Chondrocyte (in vitro differentiated cells): ENCODE results near the gene PSMB5. TPM values are rescaled to one million over a fixed set of nuclear protein-coding genes. Genes with fewer than 3 reads are reported as not detected.
A peak's percentile ranks its signal among the peaks of the same experiment; 100 is the strongest.

Experiments used
- DNase-seq: peaks from one replicate; pipeline ENCODE4 v3.0.0; 2021; ENCODE audit warnings: mixed read lengths, low spot score
- H3K27ac Mint-ChIP-seq: one replicate; pipeline ENCODE4 v1.8.0; 2021; ENCODE audit warnings: mild to moderate bottlenecking, moderate library complexity, mixed read lengths; ENCODE audit not compliant: unreplicated experiment
- H3K27me3 Mint-ChIP-seq: 2 replicates; pipeline ENCODE4 v1.8.0; 2021; ENCODE audit warnings: low read depth, mixed read lengths
- H3K36me3 Mint-ChIP-seq: 2 replicates; pipeline ENCODE4 v1.8.0; 2021; ENCODE audit warnings: low read depth, mixed read lengths
- H3K4me1 Mint-ChIP-seq: 2 replicates; pipeline ENCODE4 v1.8.0; 2021; ENCODE audit warnings: low read depth, mild to moderate bottlenecking, mixed read lengths
- H3K4me3 Mint-ChIP-seq: one replicate; pipeline ENCODE4 v1.8.0; 2021; ENCODE audit warnings: mild to moderate bottlenecking, moderate library complexity, mixed read lengths; ENCODE audit not compliant: unreplicated experiment
- H3K9me3 Mint-ChIP-seq: 2 replicates; pipeline ENCODE4 v1.8.0; 2021; ENCODE audit warnings: low read depth, mixed read lengths
- total RNA-seq: library from RNA; stranded (reverse); gene quantifications from 3 replicates; pipeline ENCODE4 v1.2.1, GENCODE V29; 2021
- TF ChIP-seq, protein P1 (sequence below): fragments of 200-600 bp; sonication (generic); IDR thresholded peaks from 2 replicates; pipeline ENCODE4 v1.5.0; 2021; ENCODE audit warnings: antibody characterized with exemption, mild to moderate bottlenecking, moderate library complexity

The PSMB5 gene
- total RNA-seq, 1 donor from 2014 or later = 172 TPM

DNA sequence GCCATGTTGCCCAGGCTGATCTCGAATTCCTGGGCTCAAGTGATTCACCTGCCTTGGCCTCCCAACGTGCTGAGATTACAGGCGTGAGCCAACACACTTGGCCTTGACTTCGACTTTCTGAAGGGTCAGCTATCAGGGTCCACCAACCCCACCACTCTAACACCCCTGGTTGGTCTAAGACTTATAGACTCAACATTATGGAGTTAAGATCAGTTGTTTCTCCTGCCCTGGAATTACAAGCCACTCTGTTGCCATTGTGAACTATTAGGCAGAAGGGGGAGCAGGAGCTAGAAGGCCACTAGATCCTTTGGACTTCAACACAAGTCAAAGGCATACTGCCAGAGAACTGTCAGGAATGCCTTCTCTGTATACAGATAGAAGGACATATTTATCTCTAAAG lies 5.4 kb upstream of the PSMB5 start:
- H3K27me3 Mint-ChIP-seq = no peaks in the 10 kb centered on the region
- peaks cover 8% of the 10 kb centered on the region for H3K4me1 Mint-ChIP-seq
- no peak overlapping the region for H3K27ac Mint-ChIP-seq
- H3K4me3 Mint-ChIP-seq = no peak overlapping the region
- no peak for DNase-seq
- H3K9me3 Mint-ChIP-seq = no peaks in the 10 kb centered on the region
- TF ChIP-seq, protein P1, sequence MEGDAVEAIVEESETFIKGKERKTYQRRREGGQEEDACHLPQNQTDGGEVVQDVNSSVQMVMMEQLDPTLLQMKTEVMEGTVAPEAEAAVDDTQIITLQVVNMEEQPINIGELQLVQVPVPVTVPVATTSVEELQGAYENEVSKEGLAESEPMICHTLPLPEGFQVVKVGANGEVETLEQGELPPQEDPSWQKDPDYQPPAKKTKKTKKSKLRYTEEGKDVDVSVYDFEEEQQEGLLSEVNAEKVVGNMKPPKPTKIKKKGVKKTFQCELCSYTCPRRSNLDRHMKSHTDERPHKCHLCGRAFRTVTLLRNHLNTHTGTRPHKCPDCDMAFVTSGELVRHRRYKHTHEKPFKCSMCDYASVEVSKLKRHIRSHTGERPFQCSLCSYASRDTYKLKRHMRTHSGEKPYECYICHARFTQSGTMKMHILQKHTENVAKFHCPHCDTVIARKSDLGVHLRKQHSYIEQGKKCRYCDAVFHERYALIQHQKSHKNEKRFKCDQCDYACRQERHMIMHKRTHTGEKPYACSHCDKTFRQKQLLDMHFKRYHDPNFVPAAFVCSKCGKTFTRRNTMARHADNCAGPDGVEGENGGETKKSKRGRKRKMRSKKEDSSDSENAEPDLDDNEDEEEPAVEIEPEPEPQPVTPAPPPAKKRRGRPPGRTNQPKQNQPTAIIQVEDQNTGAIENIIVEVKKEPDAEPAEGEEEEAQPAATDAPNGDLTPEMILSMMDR = no peak
- no peaks in the 10 kb centered on the region for H3K36me3 Mint-ChIP-seq

DNA sequence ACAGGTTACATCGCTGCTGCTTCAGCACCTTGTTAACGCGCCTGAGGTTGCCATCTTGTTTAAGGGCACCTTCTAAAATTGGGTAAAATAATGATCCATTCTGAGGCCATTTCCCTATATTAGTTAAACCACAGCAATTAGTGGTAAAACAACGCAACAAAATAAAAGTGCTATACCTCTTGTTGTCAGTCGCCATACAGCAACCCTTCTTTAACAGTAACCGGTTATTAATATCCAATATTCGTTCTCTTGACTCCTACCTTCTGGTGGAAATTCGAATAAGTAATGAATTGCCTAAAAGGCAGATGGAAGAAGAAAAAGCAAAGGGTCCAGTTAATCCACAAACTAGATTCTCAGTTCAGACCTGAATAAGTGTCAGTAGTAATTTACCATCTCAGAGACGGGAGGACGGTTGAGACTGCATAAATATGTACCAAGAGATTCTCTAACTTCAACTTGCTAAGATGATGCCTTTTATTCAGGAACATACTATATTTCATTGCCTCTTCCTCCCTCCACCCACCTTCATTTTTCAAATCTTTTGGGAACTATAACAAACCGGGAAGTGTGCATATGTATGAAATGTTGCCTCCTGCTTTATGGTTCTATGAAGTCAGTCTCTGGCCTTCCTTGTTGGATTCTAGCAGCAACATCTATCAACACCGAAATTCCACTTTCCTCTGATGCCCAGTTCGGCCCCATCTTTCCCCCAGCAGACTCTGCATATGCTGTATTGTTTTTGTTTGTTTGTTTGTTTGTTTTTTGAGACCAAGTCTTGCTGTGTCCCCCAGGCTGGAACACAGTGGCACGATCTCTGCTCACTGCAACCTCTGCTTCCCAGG lies 824 bp upstream of the PSMB5 start:
- Mint-ChIP-seq H3K9me3 (no peaks in the 10 kb centered on the region), H3K4me3 (peak overlapping the region; percentile 94), H3K27ac (peak overlapping the region; percentile 96), H3K4me1 (peaks cover 30% of the 10 kb centered on the region), H3K27me3 (no peaks in the 10 kb centered on the region), H3K36me3 (peaks cover 13% of the 10 kb centered on the region)
- DNase-seq = no peak
- TF ChIP-seq, protein P1 = no peak

DNA sequence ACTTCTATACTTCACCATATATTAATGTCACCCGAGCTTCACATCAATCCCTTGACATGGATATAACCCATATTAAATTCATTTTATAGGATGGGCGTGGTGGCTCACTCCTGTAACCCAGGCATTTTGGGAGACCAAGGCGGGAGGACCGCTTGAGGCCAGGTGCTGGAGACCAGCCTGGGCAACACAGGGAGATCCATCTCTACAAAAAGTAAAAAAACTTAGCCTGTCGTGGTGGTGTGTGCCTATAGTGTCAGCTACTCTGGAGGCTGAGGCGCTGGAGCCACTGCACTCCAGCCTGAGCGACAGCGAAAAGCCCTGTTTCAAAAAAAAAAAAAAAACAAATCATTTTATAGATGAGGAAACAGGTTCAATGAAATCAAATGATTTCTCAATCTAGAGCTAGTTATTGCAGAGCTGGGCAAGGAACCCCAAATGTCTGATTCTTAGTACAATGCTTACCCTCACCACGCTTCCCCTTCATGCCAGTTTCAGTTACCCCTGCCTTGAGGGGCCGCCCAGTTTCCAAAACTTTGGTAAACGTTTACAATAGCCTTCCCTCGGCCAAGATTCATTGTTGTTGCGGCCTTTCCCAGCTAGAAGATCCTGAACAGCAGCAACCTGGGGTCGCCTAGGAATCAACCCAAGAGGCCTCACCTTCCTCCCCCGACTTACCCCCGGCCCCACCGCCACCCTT lies 751 bp downstream of the PSMB5 start:
- no peaks in the 10 kb centered on the region for H3K27me3 Mint-ChIP-seq
- no peaks in the 10 kb centered on the region for H3K9me3 Mint-ChIP-seq
- H3K4me3 Mint-ChIP-seq = peak overlapping the region; percentile 94
- TF ChIP-seq, protein P1 = no peak
- H3K36me3 Mint-ChIP-seq = peaks cover 16% of the 10 kb centered on the region
- H3K27ac Mint-ChIP-seq = peak overlapping the region; percentile 96
- H3K4me1 Mint-ChIP-seq = peaks cover 35% of the 10 kb centered on the region
- DNase-seq = no peak

DNA sequence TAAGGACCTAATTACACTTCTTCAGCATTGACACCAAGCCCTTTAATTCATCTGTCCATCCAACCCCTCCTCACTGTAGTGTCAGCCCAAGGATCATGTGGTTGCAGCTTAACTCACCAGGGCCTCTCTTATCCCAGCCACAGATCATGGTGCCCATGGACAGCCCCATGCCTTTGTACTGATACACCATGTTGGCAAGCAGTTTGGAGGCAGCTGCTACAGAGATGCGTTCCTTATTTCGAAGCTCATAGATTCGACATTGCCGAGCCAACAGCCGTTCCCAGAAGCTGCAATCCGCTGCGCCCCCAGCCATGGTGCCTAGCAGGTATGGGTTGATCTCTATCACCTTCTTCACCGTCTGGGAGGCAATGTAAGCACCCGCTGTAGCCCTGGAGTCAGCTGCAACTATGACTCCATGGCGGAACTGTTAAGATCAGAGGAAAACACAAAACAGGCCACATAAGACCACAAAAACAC lies 1.4 kb downstream of the PSMB5 start:
- Mint-ChIP-seq H3K9me3 (no peaks in the 10 kb centered on the region), H3K27ac (peak overlapping the region; percentile 96), H3K36me3 (peaks cover 19% of the 10 kb centered on the region), H3K4me3 (peak overlapping the region; percentile 94), H3K4me1 (peaks cover 36% of the 10 kb centered on the region), H3K27me3 (no peaks in the 10 kb centered on the region)
- no peak for DNase-seq
- TF ChIP-seq, protein P1 = no peak

DNA sequence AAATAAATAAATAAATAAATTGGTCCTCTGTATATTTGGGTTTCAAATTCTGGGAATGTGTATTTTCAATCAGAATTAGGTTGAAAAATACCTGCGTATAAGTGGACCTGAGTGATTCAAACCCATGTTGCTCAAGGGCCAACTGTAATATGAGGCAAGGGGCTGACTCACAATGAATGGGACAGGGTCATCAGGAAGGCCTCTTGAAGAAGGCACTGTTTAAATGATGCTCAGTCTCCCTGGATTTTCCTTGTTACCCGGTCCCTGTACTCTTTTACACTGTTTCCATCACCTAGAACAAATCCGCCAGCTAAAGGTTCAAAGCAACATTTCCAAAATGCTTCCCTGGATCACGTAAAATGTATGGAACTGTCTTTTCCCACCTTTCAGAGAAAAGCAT lies 3.8 kb downstream of the PSMB5 start:
- DNase-seq = no peak
- TF ChIP-seq, protein P1 = no peak
- Mint-ChIP-seq H3K4me1 (peaks cover 41% of the 10 kb centered on the region), H3K4me3 (no peak overlapping the region), H3K27ac (no peak overlapping the region), H3K9me3 (no peaks in the 10 kb centered on the region), H3K27me3 (no peaks in the 10 kb centered on the region), H3K36me3 (peaks cover 27% of the 10 kb centered on the region)
